DMS 273 (cell line): Measurements from ENCODE around the gene ABCC5.
"Not testable (repeated sequence)": the region's sequence is repeated elsewhere in the genome, so short reads cannot be mapped to it uniquely, and the experiment has no call there.

Experiments used
- DNase-seq: peaks from one replicate; lab custom pipeline; 2025; ENCODE audit not compliant: unreplicated experiment; lab: John Stamatoyannopoulos, UW

Gene ABCC5

DNA sequence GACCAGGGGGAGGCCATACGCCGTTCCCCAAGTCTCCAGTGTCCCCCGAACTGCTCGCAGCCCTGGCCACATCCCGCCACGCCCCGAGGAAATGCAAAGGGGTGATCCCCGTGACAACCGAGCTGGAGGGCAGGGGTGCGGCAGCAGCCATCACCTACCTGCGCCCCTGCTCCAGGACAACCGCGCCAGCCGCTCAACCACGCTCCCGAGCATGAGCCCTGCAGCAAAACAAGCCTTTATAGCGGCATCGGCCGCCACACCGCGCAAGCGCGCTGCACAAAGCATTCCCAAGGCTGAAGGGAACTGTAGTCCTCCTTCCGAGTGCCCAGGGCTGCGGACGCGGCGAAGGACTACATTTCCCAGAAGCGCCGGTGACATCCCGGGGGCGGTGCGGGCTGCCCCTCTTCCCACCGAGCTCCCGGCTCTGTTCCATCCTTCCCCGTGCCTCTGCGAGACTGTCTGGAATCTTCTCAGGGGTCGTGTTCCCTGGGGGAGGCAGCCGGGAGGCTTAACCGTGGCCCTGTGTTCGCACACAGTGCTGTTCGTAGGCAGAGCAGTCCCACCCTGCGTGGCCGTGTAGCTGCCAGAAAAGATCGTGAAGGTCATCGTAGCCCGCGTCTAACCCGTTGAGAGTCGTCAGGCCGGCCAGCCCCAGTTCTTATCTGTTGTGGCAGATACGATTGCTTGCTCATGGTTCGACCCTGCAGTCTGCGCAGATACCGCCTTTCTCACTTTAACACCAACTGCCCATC is at the start of gene ABCC5:
Gene ABCC5 (minus strand): TSS at position 213 of the 752 bp plus-strand sequence. CDS start 3,492 bp downstream, outside the sequence.
- DNase-seq = peak; percentile 99

- DNase-seq = no peak
Measured at GRCh38 chr3:184066211-184066610, 48.5 kb upstream of the ABCC5 start.

- no peak for DNase-seq
Measured at GRCh38 chr3:184062637-184063036, 45.0 kb upstream of the ABCC5 start.

- no peak for DNase-seq
Measured at GRCh38 chr3:184059424-184059823, 41.7 kb upstream of the ABCC5 start.

DNA sequence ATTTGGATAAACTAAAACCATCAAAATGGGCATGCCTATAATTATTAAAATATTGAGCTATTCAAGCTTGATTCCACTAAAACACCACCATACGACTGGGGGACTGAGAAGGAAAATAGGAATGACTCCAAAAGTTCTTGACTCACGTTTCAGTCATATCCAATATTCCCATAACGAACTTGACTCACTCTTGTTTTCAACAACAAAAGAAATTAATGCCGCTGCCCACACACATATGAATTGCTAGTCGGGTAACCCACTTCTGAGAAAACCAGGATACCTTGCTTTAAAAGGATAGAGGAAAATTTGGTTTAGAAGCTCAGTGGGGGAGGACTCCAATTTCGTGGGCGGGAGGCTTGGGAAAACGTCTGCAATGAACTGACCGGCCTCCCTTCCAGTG is 40.3 kb upstream of the ABCC5 start:
- DNase-seq = no peak

DNA sequence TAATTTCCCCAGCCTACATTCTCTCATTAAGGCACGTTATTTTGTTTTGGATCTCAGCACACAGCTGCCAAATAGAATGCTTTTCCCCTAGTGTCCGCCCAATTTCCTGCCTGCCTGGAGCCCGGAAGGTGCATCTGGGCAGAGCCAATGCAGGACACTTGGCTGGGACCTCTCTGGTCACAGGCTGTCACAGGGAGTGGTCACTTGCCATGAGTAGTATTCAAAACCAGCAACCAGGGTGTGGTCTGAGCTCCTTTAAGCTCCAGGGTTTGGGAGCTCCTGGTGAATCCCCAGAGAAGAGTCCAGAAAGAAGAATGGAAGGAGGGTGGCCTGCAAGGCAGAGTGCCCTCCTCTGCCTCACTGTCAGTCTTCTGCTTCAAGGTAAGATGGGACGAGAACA is 35.1 kb upstream of the ABCC5 start, which contains the start of gene HTR3C:
Gene HTR3C (plus strand): TSS at position 281 of the 400 bp plus-strand sequence. CDS start 34 bp downstream, at position 315.
- DNase-seq = no peak

GRCh38 chr3:184050217-184050847 is 32.6 kb upstream of the ABCC5 start:
- DNase-seq = peak; percentile 23

- DNase-seq = no peak
Measured at GRCh38 chr3:184045995-184046394, 28.3 kb upstream of the ABCC5 start.

DNA sequence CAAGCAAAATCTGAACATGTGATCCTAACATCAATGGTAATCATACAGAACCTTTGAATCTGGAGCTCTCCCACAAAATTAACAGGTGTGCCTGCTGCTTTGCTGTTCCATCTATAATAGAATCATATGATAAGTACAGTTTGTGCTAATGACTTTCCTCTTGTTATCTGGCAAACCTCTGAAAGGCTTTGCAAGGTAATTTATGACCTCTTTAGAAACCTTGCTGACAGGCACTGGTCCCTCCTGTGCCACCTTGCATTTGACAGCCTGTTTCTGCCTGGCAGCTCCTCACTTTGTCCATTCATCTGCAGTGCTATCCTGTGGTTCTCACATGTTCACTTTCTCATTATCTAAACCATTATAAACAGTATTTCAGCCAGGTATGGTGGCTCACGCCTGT is 24.9 kb upstream of the ABCC5 start:
- DNase-seq = no peak

DNA sequence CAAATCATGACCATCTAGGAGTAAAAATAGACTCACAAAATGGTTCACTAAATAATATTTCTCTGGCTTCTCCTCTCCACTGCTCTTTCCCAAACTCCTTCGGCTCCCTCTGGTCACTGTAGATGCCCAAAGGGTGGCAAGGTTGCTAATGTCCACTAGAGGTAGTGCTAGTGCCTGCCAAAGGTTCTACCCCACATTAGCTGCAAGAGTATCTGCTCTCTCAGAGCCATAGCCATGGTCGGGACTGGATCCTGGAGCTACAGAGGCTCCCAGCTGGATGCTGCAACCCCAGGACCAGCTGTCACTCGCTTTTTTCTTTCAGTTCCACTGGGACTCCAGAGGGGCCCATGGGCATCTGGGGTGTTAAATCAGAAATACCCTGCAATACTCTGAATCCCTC is 22.3 kb upstream of the ABCC5 start:
- DNase-seq = peak; percentile 81

DNA sequence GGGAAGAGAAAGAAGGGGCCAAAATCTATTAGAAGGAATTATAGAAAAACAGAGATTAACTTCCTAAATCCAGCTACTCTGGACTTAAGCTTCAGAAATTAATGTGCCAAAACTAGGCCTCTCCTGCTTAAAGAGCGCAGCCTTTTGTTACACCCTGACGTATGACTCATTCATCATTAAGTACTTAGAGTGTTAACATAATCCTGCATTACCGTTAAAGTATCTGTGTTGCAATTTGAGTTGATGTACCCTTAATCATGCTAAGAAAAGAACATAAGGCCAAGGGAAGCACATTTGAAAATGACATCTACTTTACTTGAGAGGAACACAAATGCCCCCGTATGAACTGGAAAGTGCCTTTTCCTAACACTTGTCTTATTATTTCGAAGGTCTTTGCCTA is 21.7 kb upstream of the ABCC5 start:
- peak; percentile 32 for DNase-seq

GRCh38 chr3:184038307-184038706 is 20.6 kb upstream of the ABCC5 start:
- not testable (repeated sequence) for DNase-seq

GRCh38 chr3:184037816-184038215 is 20.1 kb upstream of the ABCC5 start:
- DNase-seq = no peak

- no peak for DNase-seq
Measured at GRCh38 chr3:184031187-184031792, 13.6 kb upstream of the ABCC5 start, which contains the start of gene HTR3D. HTR3D (plus strand) TSS chr3:184031742; CDS start chr3:184031742, 0 bp downstream.

DNA sequence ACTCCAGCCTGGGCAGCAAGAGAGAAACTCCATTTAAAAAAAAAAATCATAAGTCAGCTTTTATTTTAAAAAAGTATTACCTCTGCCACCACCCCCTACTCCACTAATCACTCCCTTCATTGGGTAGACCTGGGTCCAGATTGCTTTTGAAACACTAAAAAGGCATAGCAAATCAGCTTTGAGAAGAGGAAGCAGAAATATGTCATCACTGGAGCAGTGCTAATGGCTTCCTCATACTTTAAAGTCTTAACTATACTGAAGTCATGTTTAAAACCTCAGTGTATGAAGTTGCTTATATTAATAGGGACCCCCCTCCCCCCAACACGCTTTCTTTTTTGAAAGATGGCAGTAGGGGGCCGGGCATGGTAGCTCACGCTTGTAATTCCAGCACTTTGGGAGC is 12.9 kb upstream of the ABCC5 start:
- no peak for DNase-seq

- no peak for DNase-seq
Measured at GRCh38 chr3:184029443-184029842, 11.8 kb upstream of the ABCC5 start.

- not testable (repeated sequence) for DNase-seq
Measured at GRCh38 chr3:184028275-184028890, 10.7 kb upstream of the ABCC5 start.

DNA sequence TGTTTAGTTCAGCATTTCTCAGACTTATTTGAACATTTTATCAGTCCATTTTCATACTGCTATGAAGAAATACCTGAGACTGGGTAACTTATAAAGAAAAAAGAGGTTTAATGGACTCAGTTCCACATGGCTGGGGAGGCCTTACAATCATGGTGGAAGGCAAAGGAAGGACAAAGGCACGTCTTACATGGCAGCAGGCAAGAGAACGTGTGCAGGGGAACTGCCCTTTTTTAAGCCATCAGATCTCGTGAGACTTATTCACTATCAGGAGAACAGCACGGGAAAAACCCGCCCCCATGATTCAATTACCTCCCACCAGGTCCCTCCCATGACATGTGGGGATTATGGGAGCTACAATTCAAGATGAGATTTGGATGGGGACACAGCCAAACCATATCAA is 7.6 kb upstream of the ABCC5 start:
- DNase-seq = not testable (repeated sequence)

DNA sequence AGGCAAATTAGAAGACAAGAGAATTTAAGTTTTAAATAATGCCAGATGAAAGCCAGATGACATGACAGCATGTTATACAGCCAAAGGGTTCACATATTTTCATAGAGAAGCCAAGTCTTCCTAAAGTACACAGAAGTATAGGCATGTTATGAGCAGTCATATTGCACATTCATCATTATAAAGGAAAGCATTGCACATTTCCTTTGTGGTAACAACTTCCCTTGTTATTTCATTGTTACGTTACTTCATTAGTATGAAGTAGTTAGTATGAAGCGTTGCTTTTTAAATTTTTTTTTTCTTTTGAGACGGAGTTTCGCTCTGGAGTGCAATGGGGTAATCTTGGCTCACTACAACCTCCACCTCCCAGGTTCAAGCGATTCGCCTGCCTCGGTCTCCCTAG is 4.6 kb upstream of the ABCC5 start:
- no peak for DNase-seq

- no peak for DNase-seq
Measured at GRCh38 chr3:184018424-184018973, 815 bp upstream of the ABCC5 start.
